Activated CD4-positive, alpha-beta memory T cell treated with anti-CD3 and anti-CD28 coated beads for 36 hours (primary cell): ENCODE data around the gene PWWP2B. TPM values are rescaled to one million over a fixed set of nuclear protein-coding genes. Genes with fewer than 3 reads are reported as not detected.
"Not testable (repeated sequence)": the region's sequence is repeated elsewhere in the genome, so short reads cannot be mapped to it uniquely, and the experiment has no call there.

Source experiments
- CTCF ChIA-PET: fragments of 350-600 bp; sonication (Branson Sonifier 250); formaldehyde crosslinking; loops from one replicate; lab custom pipeline; 2021; ENCODE audit warnings: antibody characterized with exemption, inconsistent platforms; lab: Charles Lee
- POLR2A ChIA-PET: fragments of 350-600 bp; sonication (Branson Sonifier 250); formaldehyde crosslinking; loops from one replicate; lab custom pipeline; 2021; ENCODE audit warnings: antibody characterized with exemption; lab: Charles Lee
- DNase-seq: peaks from one replicate; pipeline ENCODE4 v3.0.0-alpha.2; 2020
- H3K27ac Mint-ChIP-seq: one replicate; pipeline ENCODE4 v1.8.0; 2021; ENCODE audit warnings: mixed read lengths
- H3K27me3 Mint-ChIP-seq: one replicate; pipeline ENCODE4 v1.8.0; 2021; ENCODE audit warnings: mixed read lengths
- H3K36me3 Mint-ChIP-seq: one replicate; pipeline ENCODE4 v1.8.0; 2021; ENCODE audit warnings: mixed read lengths
- H3K4me1 Mint-ChIP-seq: one replicate; pipeline ENCODE4 v1.8.0; 2021; ENCODE audit warnings: low read depth, mixed read lengths
- H3K4me3 Mint-ChIP-seq: one replicate; pipeline ENCODE4 v1.8.0; 2021; ENCODE audit warnings: mild to moderate bottlenecking, mixed read lengths
- H3K9me3 Mint-ChIP-seq: one replicate; pipeline ENCODE4 v1.8.0; 2021; ENCODE audit warnings: mixed read lengths
- intact Hi-C: fragments of 100-400 bp; cut with micrococcal nuclease; formaldehyde crosslinking; loops from one replicate; pipeline ENCODE4 v1.15.1; 2023
- total RNA-seq, 2 experiments: library from RNA; stranded (reverse); gene quantifications; one replicate each; pipeline ENCODE4 v1.2.3, GENCODE V29; 2021

Gene PWWP2B
- total RNA-seq, 2 experiments from 2014 or later: 3.0 to 3.1 TPM

GRCh38 chr10:132385389-132385667 lies 11.7 kb upstream of the PWWP2B start:
- peaks cover 6% of the 10 kb centered on the region for H3K4me1 Mint-ChIP-seq
- H3K27me3 Mint-ChIP-seq: peaks cover 2% of the 10 kb centered on the region
- intact Hi-C loops: loop anchor here (5.0 kb wide), 1 partner anchor 152 kb away; the partner anchor contains the start of gene INPP5A
- H3K36me3 Mint-ChIP-seq: no peaks in the 10 kb centered on the region
- no peak for DNase-seq
- POLR2A ChIA-PET: no interaction called here
- no peak overlapping the region for H3K4me3 Mint-ChIP-seq
- CTCF ChIA-PET: no interaction called here
- H3K9me3 Mint-ChIP-seq: no peaks in the 10 kb centered on the region
- H3K27ac Mint-ChIP-seq: no peak overlapping the region

GRCh38 chr10:132385721-132386418 lies 11.1 kb upstream of the PWWP2B start:
- Mint-ChIP-seq H3K4me1 (peaks cover 6% of the 10 kb centered on the region), H3K27ac (no peak overlapping the region), H3K4me3 (no peak overlapping the region), H3K27me3 (peaks cover 2% of the 10 kb centered on the region), H3K36me3 (no peaks in the 10 kb centered on the region), H3K9me3 (no peaks in the 10 kb centered on the region)
- intact Hi-C loops: loop anchor here (5.0 kb wide), 1 partner anchor 151 kb away; the partner anchor contains the start of gene INPP5A
- POLR2A ChIA-PET: no interaction called here
- CTCF ChIA-PET: no interaction called here
- DNase-seq: no peak

GRCh38 chr10:132386419-132386831 lies 10.6 kb upstream of the PWWP2B start:
- POLR2A ChIA-PET: no interaction called here

DNA sequence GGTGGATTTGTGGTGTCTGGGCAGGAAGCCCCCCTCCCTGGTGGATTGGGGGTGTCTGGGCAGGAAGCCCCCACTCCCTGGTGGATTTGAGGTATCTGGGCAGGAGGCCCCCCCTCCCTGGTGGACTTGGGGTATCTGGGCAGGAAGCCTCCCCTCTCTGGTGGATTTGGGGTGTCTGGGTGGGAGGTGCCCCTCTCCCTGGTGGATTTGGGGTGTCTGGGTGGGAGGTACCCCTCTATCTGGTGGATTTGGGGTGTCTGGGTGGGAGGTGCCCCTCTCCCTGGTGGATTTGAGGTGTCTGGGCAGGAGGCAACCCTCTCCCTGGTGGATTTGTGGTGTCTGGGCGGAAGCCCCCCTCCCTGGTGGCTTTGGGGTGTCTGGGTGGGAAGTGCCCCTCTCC lies 10.1 kb upstream of the PWWP2B start:
- H3K9me3 Mint-ChIP-seq, POLR2A ChIA-PET, H3K36me3 Mint-ChIP-seq, H3K27me3 Mint-ChIP-seq, H3K4me3 Mint-ChIP-seq, H3K4me1 Mint-ChIP-seq, DNase-seq: not testable (repeated sequence)
- CTCF ChIA-PET: interaction anchor here (0.6 to 1.1 kb wide), 2 partner anchors 20 to 235 kb away, joined by 3 read pairs; no protein-coding TSS in a partner anchor
- intact Hi-C loops: loop anchor here (5.0 kb wide), 1 partner anchor 150 kb away; the partner anchor contains the start of gene INPP5A
- peak overlapping the region; percentile 23 for H3K27ac Mint-ChIP-seq

More at GRCh38 chr10:132386419-132386831, 10.6 kb upstream of the PWWP2B start:
- no peak overlapping the region for H3K4me3 Mint-ChIP-seq
- peak overlapping the region; percentile 23 for H3K27ac Mint-ChIP-seq
- DNase-seq: no peak
- CTCF ChIA-PET: no interaction called here
- H3K9me3 Mint-ChIP-seq: no peaks in the 10 kb centered on the region
- peaks cover 2% of the 10 kb centered on the region for H3K27me3 Mint-ChIP-seq
- H3K36me3 Mint-ChIP-seq: no peaks in the 10 kb centered on the region
- peaks cover 6% of the 10 kb centered on the region for H3K4me1 Mint-ChIP-seq
- intact Hi-C loops: loop anchor here (5.0 kb wide), 1 partner anchor 151 kb away; the partner anchor contains the start of gene INPP5A

DNA sequence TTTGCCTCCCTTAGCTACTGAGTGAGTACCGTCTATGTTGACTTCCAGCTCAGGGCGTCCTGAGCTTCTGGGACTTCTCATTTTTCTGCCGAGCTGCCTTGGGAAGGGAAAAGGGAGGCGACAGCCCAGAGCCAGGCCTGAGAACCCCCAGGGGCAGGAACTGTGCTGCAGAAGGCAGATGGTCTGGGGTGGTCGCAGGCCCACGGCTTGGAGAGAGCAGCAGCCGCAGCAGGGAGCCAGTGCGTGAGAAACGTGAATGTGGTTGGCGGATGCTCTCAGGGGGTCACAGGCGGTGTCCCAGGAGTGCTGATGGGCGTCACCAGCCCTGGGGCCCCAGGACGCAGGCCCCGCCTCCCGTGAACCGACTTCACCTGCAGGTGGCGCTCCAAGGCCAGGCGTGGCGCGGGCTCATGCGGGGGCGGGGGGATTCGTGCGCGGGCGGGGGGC lies 9.2 kb upstream of the PWWP2B start:
- Mint-ChIP-seq H3K27ac (peak overlapping the region; percentile 79), H3K4me1 (peaks cover 3% of the 10 kb centered on the region), H3K9me3 (peaks cover 7% of the 10 kb centered on the region), H3K4me3 (peak overlapping the region; percentile 60), H3K27me3 (peaks cover 2% of the 10 kb centered on the region), H3K36me3 (no peaks in the 10 kb centered on the region)
- DNase-seq: peak; percentile 81
- intact Hi-C loops: loop anchor here (5.0 kb wide), 1 partner anchor 150 kb away; the partner anchor contains the start of gene INPP5A
- CTCF ChIA-PET: interaction anchor here (0.6 to 1.1 kb wide), 2 partner anchors 20 to 234 kb away, joined by 3 read pairs; no protein-coding TSS in a partner anchor
- POLR2A ChIA-PET: no interaction called here

DNA sequence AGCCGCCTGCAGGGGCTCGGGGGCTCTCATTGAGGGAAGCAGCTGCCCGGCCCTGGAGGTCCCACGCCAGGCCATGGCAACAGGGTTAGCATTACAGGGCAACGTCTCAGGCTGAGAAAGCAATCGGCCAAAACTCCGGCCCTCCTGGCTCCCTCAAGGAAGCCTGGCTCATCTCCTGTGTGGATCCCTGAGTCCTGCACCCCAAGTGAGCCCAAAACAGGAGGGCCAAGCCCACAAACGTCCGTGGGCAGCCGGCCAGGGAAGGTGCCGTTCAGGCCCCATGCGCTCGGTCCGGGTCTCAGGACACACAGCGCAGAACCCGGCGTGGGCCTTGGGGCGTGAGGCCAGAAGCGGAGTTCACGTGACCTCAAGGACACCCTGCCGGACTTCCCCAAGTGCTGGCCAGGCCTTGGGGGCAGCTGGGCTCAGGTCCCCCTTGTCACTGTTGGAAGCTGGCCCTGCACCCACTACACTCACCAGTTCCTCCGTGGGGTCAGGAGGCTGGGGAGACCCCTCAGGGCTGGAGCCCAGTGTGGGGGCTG lies 8.0 kb upstream of the PWWP2B start:
- intact Hi-C loops: loop anchor here (1.0 to 5.0 kb wide), 2 partner anchors 57 to 148 kb away; partner anchors contain the start of gene INPP5A
- peak overlapping the region; percentile 23 for H3K4me3 Mint-ChIP-seq
- ChIA-PET POLR2A (interaction anchor here (1.4 kb wide), 1 partner anchor 58 kb away, joined by 3 read pairs; no protein-coding TSS in a partner anchor), CTCF (no interaction called here)
- peaks cover 2% of the 10 kb centered on the region for H3K27me3 Mint-ChIP-seq
- no peaks in the 10 kb centered on the region for H3K36me3 Mint-ChIP-seq
- peak overlapping the region; percentile 50 for H3K27ac Mint-ChIP-seq
- peaks cover 3% of the 10 kb centered on the region for H3K4me1 Mint-ChIP-seq
- H3K9me3 Mint-ChIP-seq: peaks cover 7% of the 10 kb centered on the region
- DNase-seq: peak; percentile 54

GRCh38 chr10:132389433-132390169 lies 7.4 kb upstream of the PWWP2B start:
- intact Hi-C loops: loop anchor here (1.0 to 5.0 kb wide), 2 partner anchors 57 to 148 kb away; partner anchors contain the start of gene INPP5A
- POLR2A ChIA-PET: interaction anchor here (1.4 kb wide), 1 partner anchor 57 kb away, joined by 3 read pairs; no protein-coding TSS in a partner anchor
- H3K27ac Mint-ChIP-seq: peak overlapping the region; percentile 16

GRCh38 chr10:132390170-132390920 lies 6.7 kb upstream of the PWWP2B start:
- no peak for DNase-seq
- ChIA-PET POLR2A (interaction anchor here (1.4 kb wide), 1 partner anchor 56 kb away, joined by 3 read pairs; no protein-coding TSS in a partner anchor), CTCF (no interaction called here)

More at GRCh38 chr10:132389433-132390169, 7.4 kb upstream of the PWWP2B start:
- Mint-ChIP-seq H3K4me3 (peak overlapping the region; percentile 23), H3K27me3 (peaks cover 2% of the 10 kb centered on the region), H3K4me1 (peaks cover 3% of the 10 kb centered on the region), H3K36me3 (no peaks in the 10 kb centered on the region), H3K9me3 (peaks cover 7% of the 10 kb centered on the region)
- CTCF ChIA-PET: no interaction called here
- peak; percentile 45 for DNase-seq

DNA sequence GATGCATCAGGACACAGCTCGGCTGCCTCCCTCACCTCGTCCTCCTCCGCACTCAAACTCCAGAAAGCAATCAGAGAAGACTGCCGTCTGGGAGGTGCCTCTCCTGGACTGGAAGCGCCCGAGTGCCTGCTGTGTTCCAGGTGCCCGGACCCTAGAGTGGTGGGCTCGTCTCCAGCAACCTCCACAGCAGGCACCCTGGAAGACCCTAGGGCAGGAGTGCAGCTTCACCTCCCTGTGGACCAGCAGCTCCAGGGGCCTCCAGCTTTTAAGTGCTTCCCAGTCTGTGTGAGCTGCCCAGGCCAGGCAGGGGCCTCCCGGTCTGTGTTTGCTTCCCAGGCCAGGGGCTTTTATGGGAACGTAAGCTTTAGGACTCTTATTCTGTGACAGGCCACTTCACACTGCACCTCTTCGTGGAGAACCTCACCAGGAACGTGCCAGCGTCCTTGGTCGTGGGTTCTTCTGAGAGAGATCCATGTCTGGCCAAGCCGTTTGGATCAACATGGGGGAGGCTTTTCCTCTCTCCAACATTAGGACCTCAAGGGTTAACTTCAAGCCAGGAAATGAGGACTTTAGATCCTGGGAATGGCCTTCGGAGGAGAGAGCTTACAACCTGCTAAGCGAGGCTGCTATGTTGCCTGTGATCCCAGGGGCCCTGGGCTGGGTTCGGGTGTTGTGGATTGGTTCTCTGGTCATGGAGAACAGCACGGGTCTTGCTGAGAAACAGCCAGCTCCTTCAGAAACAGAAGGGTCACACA lies 5.9 kb upstream of the PWWP2B start:
- POLR2A ChIA-PET: interaction anchor here (0.9 kb wide), 1 partner anchor 57 kb away, joined by 3 read pairs; no protein-coding TSS in a partner anchor
- Mint-ChIP-seq H3K27ac (no peak overlapping the region), H3K36me3 (no peaks in the 10 kb centered on the region), H3K4me3 (no peak overlapping the region), H3K9me3 (peaks cover 7% of the 10 kb centered on the region), H3K4me1 (peaks cover 3% of the 10 kb centered on the region), H3K27me3 (peaks cover 2% of the 10 kb centered on the region)
- DNase-seq: no peak
- intact Hi-C loops: no loop called here
- CTCF ChIA-PET: no interaction called here

More at GRCh38 chr10:132390170-132390920, 6.7 kb upstream of the PWWP2B start:
- Mint-ChIP-seq H3K4me1 (peaks cover 3% of the 10 kb centered on the region), H3K4me3 (no peak overlapping the region), H3K9me3 (peaks cover 7% of the 10 kb centered on the region), H3K36me3 (no peaks in the 10 kb centered on the region), H3K27ac (peak overlapping the region; percentile 1), H3K27me3 (peaks cover 2% of the 10 kb centered on the region)
- intact Hi-C loops: no loop called here

DNA sequence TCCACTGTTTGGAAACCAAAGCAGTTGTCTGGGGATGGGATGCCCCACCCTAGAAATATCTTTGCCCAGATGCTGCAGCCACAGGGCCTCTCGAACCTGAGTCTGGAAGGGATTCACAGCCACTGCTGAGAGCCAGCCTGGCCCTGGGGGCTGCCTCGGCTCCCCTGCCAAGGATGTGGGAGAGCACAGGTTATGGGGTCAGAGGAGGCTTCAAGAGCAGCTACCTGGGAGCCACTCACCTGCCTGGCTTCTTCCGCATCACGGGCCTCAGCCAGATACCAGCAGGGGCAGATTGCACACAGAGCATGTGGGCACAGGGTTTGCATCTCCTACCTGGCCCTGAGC lies 5.4 kb upstream of the PWWP2B start:
- Mint-ChIP-seq H3K27ac (no peak overlapping the region), H3K4me3 (no peak overlapping the region), H3K4me1 (peaks cover 3% of the 10 kb centered on the region), H3K36me3 (no peaks in the 10 kb centered on the region), H3K27me3 (peaks cover 2% of the 10 kb centered on the region), H3K9me3 (peaks cover 7% of the 10 kb centered on the region)
- CTCF ChIA-PET: no interaction called here
- intact Hi-C loops: no loop called here
- POLR2A ChIA-PET: interaction anchor here (0.9 kb wide), 1 partner anchor 56 kb away, joined by 3 read pairs; no protein-coding TSS in a partner anchor
- no peak for DNase-seq
